HG02852 (cell line): ENCODE data around the gene PAPPA.

Experiments used
- ATAC-seq: cut with Tn5 transposase; IDR thresholded peaks from one replicate; pipeline ENCODE4 v1.9.1; 2021; ENCODE audit warnings: mild to moderate bottlenecking, moderate library complexity; ENCODE audit not compliant: unreplicated experiment

Gene PAPPA

DNA sequence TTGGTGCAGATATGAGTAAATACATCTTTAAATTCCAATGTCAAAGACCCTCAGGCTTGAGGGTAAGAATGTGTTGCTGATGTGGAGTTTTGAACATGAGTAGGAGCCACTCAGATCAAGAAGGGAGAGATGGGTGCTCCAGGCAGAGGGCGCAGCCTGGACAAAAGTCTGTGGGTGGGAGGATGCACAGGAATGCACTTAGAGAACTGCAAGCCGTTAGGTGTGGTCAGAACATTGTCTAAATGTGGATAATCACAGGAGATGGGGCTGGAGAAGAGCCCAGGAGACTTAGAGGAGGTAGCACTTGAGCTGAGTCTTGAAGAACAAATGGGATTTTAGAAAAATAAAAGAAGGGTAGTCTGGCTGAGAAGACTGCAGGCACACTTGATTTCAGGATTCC, 255.5 kb downstream of the PAPPA start:
- ATAC-seq, result no peak

GRCh38 chr9:116409638-116410037, 256.0 kb downstream of the PAPPA start:
- ATAC-seq, result no peak

GRCh38 chr9:116411506-116411905, 257.9 kb downstream of the PAPPA start:
- ATAC-seq, result no peak

DNA sequence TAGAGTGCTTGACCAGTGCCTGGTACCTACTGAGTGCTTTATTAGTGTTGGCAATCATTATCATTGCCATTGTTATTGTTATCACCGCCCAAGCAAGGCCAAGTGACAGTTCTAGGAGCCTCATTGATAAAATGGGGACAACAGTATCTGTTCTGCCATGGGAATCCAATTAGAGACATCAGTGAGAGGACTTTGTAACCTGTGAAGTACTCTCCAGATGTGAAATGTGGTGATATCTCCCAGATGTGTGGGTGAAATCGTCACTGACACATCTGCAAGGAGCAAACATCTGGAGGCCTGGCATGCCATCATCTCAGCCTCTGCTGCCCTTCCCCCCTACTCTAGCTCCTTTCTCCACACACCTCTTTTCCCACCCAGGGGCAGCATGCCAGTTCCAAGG, 260.8 kb downstream of the PAPPA start:
- no peak for ATAC-seq

GRCh38 chr9:116416421-116416820, 262.8 kb downstream of the PAPPA start:
- no peak for ATAC-seq

DNA sequence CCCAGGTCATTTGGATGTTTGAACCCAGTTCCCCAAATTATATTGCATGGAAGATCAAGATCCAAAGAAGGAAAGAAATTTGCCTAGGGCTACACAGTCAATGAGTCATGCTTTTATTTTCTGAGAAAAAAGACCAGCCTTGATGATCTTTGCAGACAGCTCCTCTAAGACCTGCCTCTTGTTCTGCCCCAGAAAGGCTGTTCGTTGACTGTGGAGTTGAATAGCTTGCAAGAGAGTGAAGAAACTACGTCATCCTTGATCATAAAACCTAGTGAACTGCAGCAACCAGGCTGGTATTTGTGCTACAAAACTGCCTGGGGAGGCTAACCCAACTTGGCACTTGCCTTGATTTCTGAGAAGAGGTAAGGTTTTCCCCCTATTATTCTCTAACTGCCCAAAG, 263.9 kb downstream of the PAPPA start:
- ATAC-seq, result no peak

- no peak for ATAC-seq
These were observed 265.6 kb downstream of the PAPPA start for GRCh38 chr9:116419181-116419580.

GRCh38 chr9:116420993-116421538, 267.5 kb downstream of the PAPPA start:
- ATAC-seq, result no peak

DNA sequence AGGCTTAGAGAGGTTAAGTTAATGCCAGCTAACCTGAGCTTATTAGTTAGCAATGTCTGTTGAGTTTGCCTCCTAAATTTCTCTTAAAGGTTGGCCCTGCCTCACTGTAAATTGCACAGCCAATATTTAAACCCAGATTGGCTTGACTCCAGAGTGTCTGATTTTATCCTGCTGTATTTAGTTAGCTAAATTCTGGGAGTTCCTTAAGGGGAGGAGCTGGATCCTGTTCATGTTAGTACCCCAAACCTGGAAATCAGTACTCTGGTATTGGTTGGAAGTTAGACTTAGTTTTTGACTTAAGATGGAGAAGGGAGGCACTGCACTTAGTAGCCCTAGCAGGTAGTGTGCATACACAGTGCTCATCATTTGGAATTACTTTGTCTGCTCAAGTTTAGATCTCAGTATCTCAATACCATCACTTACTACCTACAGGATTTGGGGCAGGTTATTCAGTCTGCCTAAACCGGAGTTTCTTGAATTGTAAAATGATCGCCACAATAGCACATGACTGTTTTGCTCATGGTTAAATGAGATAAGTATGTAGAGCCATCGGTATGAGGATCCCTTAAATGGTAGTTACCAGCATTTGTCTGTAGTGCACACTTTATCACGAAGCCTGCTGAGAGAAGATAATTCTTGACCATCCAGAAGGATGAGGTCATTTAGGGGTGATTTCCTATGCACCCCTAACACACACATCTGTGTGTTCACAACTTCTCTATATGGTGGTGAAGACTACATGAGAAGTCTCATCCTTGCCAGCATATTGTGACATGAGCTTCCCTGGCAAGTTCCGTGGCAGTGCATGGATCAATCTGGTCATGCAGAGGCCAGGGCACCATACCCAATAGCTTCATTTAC, 268.8 kb downstream of the PAPPA start:
- ATAC-seq, result no peak

GRCh38 chr9:116423149-116423548, 269.6 kb downstream of the PAPPA start:
- ATAC-seq, result no peak

- no peak for ATAC-seq
These were observed 271.7 kb downstream of the PAPPA start for GRCh38 chr9:116425244-116425643.

GRCh38 chr9:116430849-116431248, 277.3 kb downstream of the PAPPA start:
- ATAC-seq, result no peak

DNA sequence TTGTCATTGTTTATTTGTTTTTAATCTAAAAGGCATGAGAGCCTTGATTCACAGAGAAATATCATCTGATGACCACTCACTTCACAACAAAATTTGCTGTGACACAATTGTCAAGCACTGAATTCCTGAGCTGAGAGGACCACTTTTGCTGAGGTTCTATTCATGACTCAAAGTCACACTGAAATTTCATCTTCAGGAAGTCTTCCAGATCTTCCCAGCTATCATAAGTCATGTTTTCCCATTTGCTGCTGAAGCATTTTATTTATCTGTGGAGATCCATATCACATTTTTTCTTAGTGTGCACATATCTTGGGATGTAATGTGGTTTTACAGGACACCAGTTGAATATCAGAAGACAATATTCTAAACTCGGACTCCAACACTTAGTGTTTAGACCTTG, 278.5 kb downstream of the PAPPA start:
- ATAC-seq, result no peak

DNA sequence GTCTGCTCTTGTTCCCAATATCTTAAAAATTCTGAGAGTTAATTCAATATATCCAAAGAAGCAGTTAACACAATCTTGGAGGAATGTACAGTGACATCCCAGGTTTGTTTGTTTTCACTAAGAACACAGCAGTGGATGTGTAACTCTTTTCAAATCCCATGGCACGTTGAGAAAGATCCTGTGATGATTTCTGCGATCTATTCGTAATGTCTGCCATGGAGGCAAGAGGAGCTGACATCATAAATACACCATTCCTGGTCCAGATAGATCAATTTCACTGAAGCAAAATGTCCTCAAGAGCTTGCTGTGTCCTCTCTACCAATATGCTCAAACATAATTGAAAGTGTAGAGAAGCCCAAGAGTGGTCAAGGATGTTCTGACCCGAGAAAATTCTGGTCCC, 280.7 kb downstream of the PAPPA start:
- ATAC-seq, result no peak

DNA sequence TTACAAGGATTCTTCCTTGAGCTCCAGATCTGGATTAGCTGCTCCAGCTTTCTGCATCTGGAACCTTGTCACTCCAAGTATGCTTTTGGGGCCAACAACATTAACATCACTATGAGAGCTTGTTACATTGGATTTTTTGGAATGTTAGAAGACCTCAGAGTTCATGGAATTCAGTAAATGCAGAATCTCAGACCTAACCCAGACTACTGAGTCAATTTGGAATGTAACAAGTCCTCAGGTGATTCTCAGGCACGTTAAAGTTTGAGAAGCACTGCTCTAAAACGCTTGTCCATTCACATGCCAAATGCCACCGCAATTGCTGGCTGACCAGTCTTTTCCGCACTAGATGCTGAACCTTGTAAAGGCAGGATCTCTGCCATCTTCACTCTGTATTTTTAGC, 282.1 kb downstream of the PAPPA start:
- ATAC-seq, result no peak

GRCh38 chr9:116436121-116436520, 282.5 kb downstream of the PAPPA start:
- no peak for ATAC-seq

DNA sequence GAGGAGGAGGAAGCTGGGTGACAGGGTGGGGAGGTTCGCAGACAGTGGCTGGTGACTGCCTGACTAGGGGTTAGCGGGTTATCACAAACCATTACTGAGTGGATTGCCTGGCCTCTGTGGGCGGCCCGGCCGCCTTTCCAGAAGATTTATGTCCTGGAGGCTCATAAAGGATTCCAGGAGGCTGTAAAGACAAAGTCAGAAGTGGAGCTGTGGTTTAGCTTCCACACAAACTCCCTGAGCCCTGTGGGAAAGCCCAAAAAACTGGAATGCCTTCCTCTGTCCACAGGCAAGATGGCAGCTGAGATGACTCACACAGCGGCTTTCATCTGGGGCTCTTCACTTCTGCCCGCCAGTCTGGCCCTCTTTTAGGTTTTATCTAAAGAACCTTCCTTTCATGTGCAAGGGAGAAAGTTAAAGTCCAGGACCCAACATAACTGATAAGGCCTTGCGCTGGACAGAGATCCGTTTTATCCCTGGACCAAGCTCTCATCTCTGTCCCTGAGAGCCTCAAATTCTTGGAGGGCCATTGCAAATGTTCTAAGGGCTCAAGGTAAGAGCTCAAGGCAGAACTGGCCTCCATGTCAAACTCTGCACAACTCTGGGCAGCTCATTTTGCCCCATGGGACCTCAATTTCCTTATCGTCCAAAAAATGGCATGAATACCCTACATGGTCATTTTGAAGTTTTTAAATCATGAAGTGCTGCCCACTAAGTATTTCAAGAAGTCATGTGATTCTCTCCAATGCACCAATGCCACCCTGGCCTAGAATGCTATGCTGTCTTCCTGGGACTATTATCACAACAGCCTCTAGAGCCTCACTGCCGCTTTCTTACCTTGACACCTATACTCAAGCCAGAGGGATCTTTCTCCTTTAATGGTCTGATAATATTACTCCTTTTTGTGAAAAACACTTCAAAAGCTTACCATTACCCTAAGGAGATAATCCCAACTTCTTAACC, 284.1 kb downstream of the PAPPA start:
- no peak for ATAC-seq

DNA sequence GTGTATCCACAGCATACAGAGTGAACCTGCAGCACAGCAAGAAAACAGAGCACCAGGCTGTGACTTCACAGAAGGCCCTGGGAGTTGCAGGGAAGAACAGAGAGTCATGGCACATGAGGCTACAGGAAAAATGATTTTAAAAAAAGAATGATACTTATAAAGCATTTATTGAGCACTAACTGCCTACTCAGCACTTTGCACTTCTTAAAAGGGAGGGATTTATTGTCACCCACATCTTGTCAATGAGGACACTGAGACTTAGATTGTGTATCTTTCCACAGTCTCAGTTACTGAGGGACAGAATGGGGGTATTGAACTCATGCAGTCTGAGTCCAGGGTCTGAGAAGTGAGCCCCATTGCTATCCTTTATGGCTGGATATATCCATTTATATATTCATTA, 288.9 kb downstream of the PAPPA start:
- no peak for ATAC-seq

- no peak for ATAC-seq
These were observed 294.3 kb downstream of the PAPPA start for GRCh38 chr9:116447934-116448333.

DNA sequence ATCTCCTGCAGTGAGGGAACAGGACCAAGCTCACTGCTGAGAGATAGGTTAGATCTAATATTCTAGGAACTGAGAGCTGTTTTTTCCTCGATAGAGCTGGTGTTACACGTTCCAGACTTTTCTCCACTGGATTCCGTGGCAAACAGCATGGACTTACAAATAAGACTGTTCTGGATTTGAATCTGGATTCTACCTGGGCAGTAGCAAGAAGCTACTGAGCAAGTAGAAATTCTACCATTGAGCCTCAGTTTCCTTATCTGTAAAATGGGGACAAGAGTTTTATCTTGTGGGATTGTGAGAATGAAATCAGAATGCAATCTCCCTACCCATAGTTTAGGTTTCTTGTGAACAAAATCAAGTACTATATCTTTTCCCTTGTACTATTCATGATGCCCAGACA, 294.8 kb downstream of the PAPPA start:
- ATAC-seq, result no peak

DNA sequence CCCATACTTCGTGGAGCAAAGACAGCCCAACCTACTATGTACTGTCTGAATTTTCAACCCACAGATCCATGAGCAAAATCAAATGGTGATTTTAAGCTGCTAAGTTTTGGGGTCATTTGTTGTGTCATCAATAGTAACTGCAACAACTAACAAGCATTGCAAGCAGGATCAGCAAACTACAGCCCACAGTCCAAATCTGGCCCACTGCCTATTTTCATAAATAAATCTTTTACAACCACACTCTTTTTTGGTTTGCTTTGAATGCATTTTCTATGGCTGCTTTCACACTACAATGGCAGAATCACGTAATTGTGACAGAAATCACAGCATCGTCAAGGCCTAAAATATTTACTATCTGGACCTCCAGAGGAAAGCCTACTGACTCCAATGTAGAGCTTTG, 296.4 kb downstream of the PAPPA start:
- no peak for ATAC-seq
